GM19455 (cell line): ENCODE results near the gene KIAA1586.

Experiments
- ATAC-seq: cut with Tn5 transposase; IDR thresholded peaks from one replicate; pipeline ENCODE4 v1.9.1; 2021; ENCODE audit not compliant: unreplicated experiment

Gene KIAA1586

DNA sequence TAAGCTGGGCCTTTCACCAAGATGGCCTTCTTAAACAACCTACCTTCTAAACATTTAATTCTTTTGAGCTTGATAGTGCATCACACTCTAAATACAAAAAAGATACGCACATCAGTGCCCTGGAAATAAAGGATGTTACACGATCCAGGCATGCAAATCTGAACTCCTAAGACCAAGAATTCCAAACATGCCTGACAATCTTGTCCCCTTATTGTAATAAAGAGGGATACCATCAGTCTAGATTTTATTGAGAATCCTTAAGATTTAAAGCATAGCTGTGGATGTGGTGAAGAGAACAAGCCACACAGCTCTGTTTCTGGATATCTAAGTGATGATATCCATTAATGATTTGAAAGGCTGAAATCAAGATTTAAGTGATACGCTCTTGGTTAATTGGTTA is 56.5 kb downstream of the KIAA1586 start:
- no peak for ATAC-seq

DNA sequence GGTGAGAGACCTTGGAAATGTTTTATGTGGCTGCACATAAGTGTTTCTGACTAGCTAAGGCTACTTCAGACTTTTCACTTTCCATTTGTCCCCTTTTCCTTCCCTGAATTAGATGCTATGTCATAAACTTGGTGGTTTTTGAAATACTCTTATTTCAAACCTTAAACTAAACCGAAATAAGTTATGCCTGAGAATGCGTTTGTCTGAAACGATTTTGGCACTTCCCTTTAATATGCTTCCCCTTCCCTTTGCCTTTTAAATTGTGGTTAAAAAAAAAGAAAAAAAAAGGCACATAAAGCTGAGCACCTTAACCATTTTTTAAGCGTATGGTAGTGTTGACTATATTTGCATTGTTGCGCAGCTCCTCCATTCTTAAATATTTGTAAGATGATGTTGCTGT is 57.8 kb downstream of the KIAA1586 start:
- no peak for ATAC-seq
